ENCODE data around the gene DEUP1. TPM values are rescaled to one million over a fixed set of nuclear protein-coding genes. Genes with fewer than 3 reads are reported as not detected.
A peak's percentile ranks its signal among the peaks of the same experiment; 100 is the strongest.

Gene DEUP1
- total RNA-seq, 1 donor from 2014 or later, result 0.41 TPM

- Histone ChIP-seq H3K9me3 (ENCODE audit: insufficient read depth, low read depth, low read length) (no peaks in the 10 kb centered on the region), H3K9ac (ENCODE audit: low read length) (no peak overlapping the region), H3K36me3 (ENCODE audit: insufficient read depth, low read length) (no peaks in the 10 kb centered on the region), H2AFZ (ENCODE audit: low read depth, low read length) (no peak overlapping the region), H3K4me1 (ENCODE audit: insufficient read depth, low read length) (no peaks in the 10 kb centered on the region), H3K27ac (ENCODE audit: low read depth, low read length) (no peak overlapping the region), H4K20me1 (ENCODE audit: insufficient read depth, low read length) (no peaks in the 10 kb centered on the region), H3K79me2 (ENCODE audit: insufficient read depth, low read length) (no peaks in the 10 kb centered on the region), H3K27me3 (ENCODE audit: insufficient read depth, low read length) (no peaks in the 10 kb centered on the region), H3K4me3 (ENCODE audit: insufficient read depth, low read depth, low read length) (no peak overlapping the region), H3K4me2 (ENCODE audit: low read length) (no peak overlapping the region)
- H3K27ac Mint-ChIP-seq (ENCODE audit: unreplicated experiment), result peak overlapping the region; percentile 37
- H3K4me1 Mint-ChIP-seq (ENCODE audit: low read depth, unreplicated experiment), result peaks cover 12% of the 10 kb centered on the region
- no peak overlapping the region for H3K4me3 Mint-ChIP-seq (ENCODE audit: unreplicated experiment)
- DNase-seq (ENCODE audit: low read depth) (peak; percentile 37), FAIRE-seq (no peak)
- H3K27me3 Mint-ChIP-seq (ENCODE audit: low read depth, unreplicated experiment), result no peaks in the 10 kb centered on the region
- H3K9me3 Mint-ChIP-seq (ENCODE audit: unreplicated experiment), result peaks cover 9% of the 10 kb centered on the region
- H3K36me3 Mint-ChIP-seq (ENCODE audit: low read depth, unreplicated experiment), result no peaks in the 10 kb centered on the region
- TF ChIP-seq EZH2 (IDR thresholded peaks at IDR 0.05; ENCODE audit: insufficient read depth, low read length), result no peak
- TF ChIP-seq, protein P1, sequence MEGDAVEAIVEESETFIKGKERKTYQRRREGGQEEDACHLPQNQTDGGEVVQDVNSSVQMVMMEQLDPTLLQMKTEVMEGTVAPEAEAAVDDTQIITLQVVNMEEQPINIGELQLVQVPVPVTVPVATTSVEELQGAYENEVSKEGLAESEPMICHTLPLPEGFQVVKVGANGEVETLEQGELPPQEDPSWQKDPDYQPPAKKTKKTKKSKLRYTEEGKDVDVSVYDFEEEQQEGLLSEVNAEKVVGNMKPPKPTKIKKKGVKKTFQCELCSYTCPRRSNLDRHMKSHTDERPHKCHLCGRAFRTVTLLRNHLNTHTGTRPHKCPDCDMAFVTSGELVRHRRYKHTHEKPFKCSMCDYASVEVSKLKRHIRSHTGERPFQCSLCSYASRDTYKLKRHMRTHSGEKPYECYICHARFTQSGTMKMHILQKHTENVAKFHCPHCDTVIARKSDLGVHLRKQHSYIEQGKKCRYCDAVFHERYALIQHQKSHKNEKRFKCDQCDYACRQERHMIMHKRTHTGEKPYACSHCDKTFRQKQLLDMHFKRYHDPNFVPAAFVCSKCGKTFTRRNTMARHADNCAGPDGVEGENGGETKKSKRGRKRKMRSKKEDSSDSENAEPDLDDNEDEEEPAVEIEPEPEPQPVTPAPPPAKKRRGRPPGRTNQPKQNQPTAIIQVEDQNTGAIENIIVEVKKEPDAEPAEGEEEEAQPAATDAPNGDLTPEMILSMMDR (IDR thresholded peaks at IDR 0.05; ENCODE audit: insufficient read depth, low read depth, low read length), result no peak
Measured at GRCh38 chr11:93370260-93370659, 39.7 kb downstream of the DEUP1 start.

DNA sequence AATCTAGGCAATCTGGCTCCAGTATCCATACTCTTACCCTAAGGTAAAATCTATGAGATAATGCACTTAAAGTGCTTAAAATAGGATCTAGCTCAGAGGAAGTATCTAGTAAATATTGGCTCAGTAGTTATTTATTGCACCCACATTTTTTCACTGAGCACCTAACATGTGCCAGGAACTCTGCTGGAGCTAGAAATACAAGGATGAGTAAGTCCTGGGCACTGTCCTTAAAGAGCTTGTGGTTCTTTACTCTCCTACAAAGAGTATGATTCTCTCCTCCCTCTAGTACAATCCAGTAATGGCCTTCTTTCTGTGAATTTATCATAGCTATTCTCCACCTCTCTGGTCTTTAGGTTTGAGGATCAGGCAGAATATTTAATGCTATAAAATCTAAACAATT, 59.2 kb downstream of the DEUP1 start:
- Histone ChIP-seq H3K27me3 (ENCODE audit: insufficient read depth, low read length) (no peaks in the 10 kb centered on the region), H2AFZ (ENCODE audit: low read depth, low read length) (no peak overlapping the region), H3K9me3 (ENCODE audit: insufficient read depth, low read depth, low read length) (no peaks in the 10 kb centered on the region), H3K9ac (ENCODE audit: low read length) (no peak overlapping the region), H4K20me1 (ENCODE audit: insufficient read depth, low read length) (no peaks in the 10 kb centered on the region), H3K4me1 (ENCODE audit: insufficient read depth, low read length) (no peaks in the 10 kb centered on the region), H3K4me2 (ENCODE audit: low read length) (no peak overlapping the region), H3K4me3 (ENCODE audit: insufficient read depth, low read depth, low read length) (no peak overlapping the region), H3K36me3 (ENCODE audit: insufficient read depth, low read length) (no peaks in the 10 kb centered on the region), H3K79me2 (ENCODE audit: insufficient read depth, low read length) (no peaks in the 10 kb centered on the region), H3K27ac (ENCODE audit: low read depth, low read length) (no peak overlapping the region)
- no peak for FAIRE-seq
- Mint-ChIP-seq H3K4me3 (ENCODE audit: unreplicated experiment) (no peak overlapping the region), H3K27me3 (ENCODE audit: low read depth, unreplicated experiment) (no peaks in the 10 kb centered on the region), H3K9me3 (ENCODE audit: unreplicated experiment) (no peaks in the 10 kb centered on the region), H3K4me1 (ENCODE audit: low read depth, unreplicated experiment) (peaks cover 21% of the 10 kb centered on the region), H3K36me3 (ENCODE audit: low read depth, unreplicated experiment) (no peaks in the 10 kb centered on the region), H3K27ac (ENCODE audit: unreplicated experiment) (no peak overlapping the region)
- no peak for DNase-seq (ENCODE audit: low read depth)
- TF ChIP-seq, protein P1 (IDR thresholded peaks at IDR 0.05; ENCODE audit: insufficient read depth, low read depth, low read length), result no peak
- TF ChIP-seq EZH2 (IDR thresholded peaks at IDR 0.05; ENCODE audit: insufficient read depth, low read length), result no peak

- Histone ChIP-seq H3K27ac (ENCODE audit: low read depth, low read length) (no peak overlapping the region), H3K9me3 (ENCODE audit: insufficient read depth, low read depth, low read length) (no peaks in the 10 kb centered on the region), H3K4me1 (ENCODE audit: insufficient read depth, low read length) (no peaks in the 10 kb centered on the region), H3K36me3 (ENCODE audit: insufficient read depth, low read length) (no peaks in the 10 kb centered on the region), H3K4me3 (ENCODE audit: insufficient read depth, low read depth, low read length) (no peak overlapping the region), H4K20me1 (ENCODE audit: insufficient read depth, low read length) (no peaks in the 10 kb centered on the region), H3K9ac (ENCODE audit: low read length) (no peak overlapping the region), H3K27me3 (ENCODE audit: insufficient read depth, low read length) (no peaks in the 10 kb centered on the region), H3K79me2 (ENCODE audit: insufficient read depth, low read length) (no peaks in the 10 kb centered on the region), H2AFZ (ENCODE audit: low read depth, low read length) (no peak overlapping the region), H3K4me2 (ENCODE audit: low read length) (no peak overlapping the region)
- no peak for FAIRE-seq
- no peak for TF ChIP-seq EZH2 (IDR thresholded peaks at IDR 0.05; ENCODE audit: insufficient read depth, low read length)
- TF ChIP-seq, protein P1 (IDR thresholded peaks at IDR 0.05; ENCODE audit: insufficient read depth, low read depth, low read length), result no peak
- Mint-ChIP-seq H3K36me3 (ENCODE audit: low read depth, unreplicated experiment) (no peaks in the 10 kb centered on the region), H3K4me1 (ENCODE audit: low read depth, unreplicated experiment) (peaks cover 42% of the 10 kb centered on the region), H3K27ac (ENCODE audit: unreplicated experiment) (peak overlapping the region; percentile 87), H3K9me3 (ENCODE audit: unreplicated experiment) (no peaks in the 10 kb centered on the region), H3K4me3 (ENCODE audit: unreplicated experiment) (no peak overlapping the region), H3K27me3 (ENCODE audit: low read depth, unreplicated experiment) (no peaks in the 10 kb centered on the region)
- DNase-seq (ENCODE audit: low read depth), result no peak
Measured at GRCh38 chr11:93392867-93393266, 62.3 kb downstream of the DEUP1 start.
